Keratinocyte (primary cell): ENCODE measurements around the gene PTPRZ1. TPM values are rescaled to one million over a fixed set of nuclear protein-coding genes. Genes with fewer than 3 reads are reported as not detected.

Source experiments
- DNase-seq: peaks from one replicate; pipeline ENCODE4 v3.0.0-alpha.2; 2011; ENCODE audit warnings: low read depth, missing footprints, low spot score
- FAIRE-seq: peaks from 2 replicates; lab custom pipeline; 2011; peaks lifted over from hg19 to GRCh38; lab: Jason Lieb, UNC
- H2AFZ ChIP-seq: 2 replicates; pipeline ENCODE4 v1.6.0; 2012; ENCODE audit warnings: low read length, control low read depth, inconsistent platforms; ENCODE audit not compliant: control insufficient read depth
- H3K27ac ChIP-seq: 2 replicates; pipeline ENCODE4 v1.5.1; 2011; ENCODE audit warnings: low read length; ENCODE audit not compliant: control insufficient read depth, insufficient read depth
- H3K27me3 ChIP-seq: 3 replicates; pipeline ENCODE4 v1.6.0; 2011; ENCODE audit warnings: low read length; ENCODE audit not compliant: control insufficient read depth, insufficient read depth; ENCODE audit errors: extremely low read depth
- H3K36me3 ChIP-seq, 2 experiments: 2 replicates in 1 of 2; 3 replicates in 1 of 2; pipeline ENCODE4 v1.5.1; 2011; ENCODE audit warnings: low read length in 2 of 2, mild to moderate bottlenecking in 1 of 2; ENCODE audit not compliant: control insufficient read depth in 2 of 2, insufficient read depth in 2 of 2; ENCODE audit errors: extremely low read depth in 1 of 2
- H3K4me1 ChIP-seq: 3 replicates; pipeline ENCODE4 v1.5.1; 2011; ENCODE audit warnings: low read length; ENCODE audit not compliant: control insufficient read depth, insufficient read depth; ENCODE audit errors: extremely low read depth
- H3K4me2 ChIP-seq: 3 replicates; pipeline ENCODE4 v1.6.0; 2011; ENCODE audit warnings: low read depth, low read length; ENCODE audit not compliant: control insufficient read depth, insufficient read depth; ENCODE audit errors: extremely low read depth
- H3K4me3 ChIP-seq, 3 experiments: fragments of 200-600 bp in 1 of 3; sonication (generic) in 1 of 3; 2 replicates in 2 of 3; 3 replicates in 1 of 3; pipeline ENCODE4 v1.5.1; 2011 to 2016; ENCODE audit warnings: low read length in 3 of 3, mild to moderate bottlenecking in 3 of 3, control low read depth in 2 of 3, inconsistent platforms in 1 of 3, low read depth in 1 of 3, mixed read lengths in 1 of 3, mixed run types in 1 of 3, moderate library complexity in 1 of 3; ENCODE audit not compliant: control insufficient read depth in 2 of 3, insufficient read depth in 2 of 3; ENCODE audit errors: extremely low read depth in 1 of 3
- H3K79me2 ChIP-seq: 2 replicates; pipeline ENCODE4 v1.6.0; 2012; ENCODE audit warnings: low read length; ENCODE audit not compliant: control insufficient read depth, insufficient read depth
- H3K9ac ChIP-seq: 3 replicates; pipeline ENCODE4 v1.6.0; 2011; ENCODE audit warnings: low read length; ENCODE audit not compliant: control insufficient read depth, insufficient read depth; ENCODE audit errors: extremely low read depth
- H3K9me1 ChIP-seq: 3 replicates; pipeline ENCODE4 v1.6.0; 2011; ENCODE audit warnings: low read length; ENCODE audit not compliant: control insufficient read depth, insufficient read depth; ENCODE audit errors: extremely low read depth
- H3K9me3 ChIP-seq: 2 replicates; pipeline ENCODE4 v1.5.1; 2012; ENCODE audit warnings: low read depth, low read length; ENCODE audit not compliant: control insufficient read depth
- H4K20me1 ChIP-seq: 3 replicates; pipeline ENCODE4 v1.6.0; 2011; ENCODE audit warnings: low read length; ENCODE audit not compliant: control insufficient read depth, insufficient read depth; ENCODE audit errors: extremely low read depth
- CTCF ChIP-seq, 3 experiments: IDR thresholded peaks in 1 of 3; conservative IDR thresholded peaks in 1 of 3; optimal IDR thresholded peaks in 1 of 3; 2 replicates in 2 of 3; 3 replicates in 1 of 3; pipeline versions ENCODE3 to v1.5.1; 2011; ENCODE audit warnings: low read length in 3 of 3, mild to moderate bottlenecking in 3 of 3, moderate library complexity in 2 of 3, control low read depth in 1 of 3, inconsistent platforms in 1 of 3; ENCODE audit not compliant: insufficient read depth in 2 of 3; ENCODE audit errors: extremely low read depth in 1 of 3
- EZH2 ChIP-seq: IDR thresholded peaks from one replicate; pipeline ENCODE4 v1.6.1; 2012; ENCODE audit warnings: inconsistent platforms, mild to moderate bottlenecking, low read length, moderate library complexity
- dilution Hi-C: fragments of 300-500 bp; cut with MboI; formaldehyde crosslinking; loops from one replicate; pipeline ENCODE4 v1.7.0; 2020; ENCODE audit warnings: low sequenced_read_pairs; ENCODE audit not compliant: extremely low pct_ligation_motif_present
- polyA plus RNA-seq, 5 experiments: library from polyadenylated mRNA; depleted of rRNA in 3 of 5; stranded (reverse) in 3 of 5; stranded (forward) in 1 of 5; unstranded in 1 of 5; fragments of >200 nt; gene quantifications; 1 replicate in 1 of 5; 2 replicates in 3 of 5; 3 replicates in 1 of 5; pipeline versions ENCODE4 v1.2.1 to v1.2.3, GENCODE V29; 2011 to 2012; ENCODE audit warnings: missing spikeins in 2 of 5, low read depth in 1 of 5, low replicate concordance in 1 of 5

PTPRZ1 gene
- polyA plus RNA-seq, 1 donor (not counting 4 experiments of a cell fraction or from before 2014, with no cell fraction given), result 58.3 TPM

DNA sequence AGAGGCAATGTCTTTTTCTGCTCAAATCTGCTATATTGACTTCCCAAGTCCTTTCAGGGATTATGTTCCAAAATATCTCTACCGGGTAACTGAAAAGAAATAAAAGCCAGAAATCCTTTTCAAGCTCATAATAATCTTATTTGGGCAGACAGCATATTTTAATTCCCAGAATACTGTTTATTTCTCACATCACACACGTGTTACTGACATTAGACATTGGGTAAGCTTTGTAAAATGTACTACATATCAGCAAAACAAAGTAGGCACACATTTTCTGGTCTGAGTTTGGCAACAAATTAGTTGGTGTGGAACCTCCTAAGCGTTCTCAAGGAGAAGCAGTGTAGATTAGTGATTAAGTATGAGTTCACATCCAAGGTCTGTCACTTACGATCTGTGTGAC lies 10.4 kb upstream of the PTPRZ1 start:
- Histone ChIP-seq H4K20me1 (no peaks in the 10 kb centered on the region), H3K27me3 (no peaks in the 10 kb centered on the region), H2AFZ (no peak overlapping the region), H3K9ac (no peak overlapping the region), H3K36me3 (no peaks in the 10 kb centered on the region), H3K4me2 (no peak overlapping the region), H3K79me2 (no peaks in the 10 kb centered on the region), H3K9me1 (no peaks in the 10 kb centered on the region), H3K4me1 (no peaks in the 10 kb centered on the region), H3K27ac (no peak overlapping the region), H3K9me3 (no peaks in the 10 kb centered on the region), H3K4me3 (no peak overlapping the region)
- FAIRE-seq, result no peak
- dilution Hi-C loops, result no loop called here
- TF ChIP-seq CTCF (optimal IDR thresholded peaks at IDR 0.05 in 1 of 3, IDR thresholded peaks at IDR 0.05 in 1 of 3, conservative IDR thresholded peaks at IDR 0.05 in 1 of 3; ENCODE audit: extremely low read depth in 1 of 3, insufficient read depth in 2 of 3, low read length in 3 of 3), result no peak
- no peak for TF ChIP-seq EZH2
- no peak for DNase-seq

- no peak overlapping the region for H3K4me3 ChIP-seq
- DNase-seq, result no peak
- no peaks in the 10 kb centered on the region for H3K27me3 ChIP-seq
- H3K9me3 ChIP-seq, result no peaks in the 10 kb centered on the region
- H3K27ac ChIP-seq, result no peak overlapping the region
- H3K4me2 ChIP-seq, result no peak overlapping the region
- no peak overlapping the region for H3K9ac ChIP-seq
- H3K4me1 ChIP-seq, result peaks cover 5% of the 10 kb centered on the region
- H2AFZ ChIP-seq, result no peak overlapping the region
- H4K20me1 ChIP-seq, result no peaks in the 10 kb centered on the region
- FAIRE-seq, result no peak
- peaks cover 11% of the 10 kb centered on the region for H3K79me2 ChIP-seq
- H3K36me3 ChIP-seq, result no peaks in the 10 kb centered on the region
- dilution Hi-C loops, result no loop called here
- no peaks in the 10 kb centered on the region for H3K9me1 ChIP-seq
- TF ChIP-seq CTCF (optimal IDR thresholded peaks at IDR 0.05 in 1 of 3, IDR thresholded peaks at IDR 0.05 in 1 of 3, conservative IDR thresholded peaks at IDR 0.05 in 1 of 3; ENCODE audit: extremely low read depth in 1 of 3, insufficient read depth in 2 of 3, low read length in 3 of 3) (no peak), EZH2 (no peak)
Observed at GRCh38 chr7:121871188-121871587, 1.8 kb upstream of the PTPRZ1 start.
